SU-DHL-6 (cell line): ENCODE measurements around the gene NR2F6.

Experiments used
- H2AFZ ChIP-seq: fragments of 200-600 bp; sonication (generic); 2 replicates; pipeline ENCODE4 v1.6.1; 2014; ENCODE audit warnings: low read depth, mild to moderate bottlenecking, moderate library complexity, mixed read lengths, antibody characterized with exemption, low read length; ENCODE audit not compliant: severe bottlenecking
- H3F3A ChIP-seq: fragments of 200-600 bp; shearing (Covaris generic); 2 replicates; pipeline ENCODE4 v1.6.0; 2016; ENCODE audit warnings: antibody characterized with exemption, mild to moderate bottlenecking; ENCODE audit not compliant: insufficient read depth
- H3K27ac ChIP-seq: fragments of 200-600 bp; sonication (generic); 2 replicates; pipeline ENCODE4 v1.5.1; 2016; ENCODE audit warnings: low read depth, mild to moderate bottlenecking, low read length, moderate library complexity, mixed read lengths
- H3K27me3 ChIP-seq: fragments of 200-600 bp; sonication (generic), shearing (Covaris generic); 2 replicates; pipeline ENCODE4 v1.6.0; 2014; ENCODE audit warnings: mild to moderate bottlenecking, low read length
- H3K36me3 ChIP-seq: fragments of 200-600 bp; sonication (generic); 2 replicates; pipeline ENCODE4 v1.6.1; 2014; ENCODE audit warnings: mild to moderate bottlenecking, low read length, mixed read lengths
- H3K4me2 ChIP-seq: fragments of 300-600, 200-600 bp; shearing (Covaris generic), sonication (generic); 2 replicates; pipeline ENCODE4 v1.6.0; 2014; ENCODE audit warnings: low read length, low read depth, mild to moderate bottlenecking; ENCODE audit not compliant: poor library complexity, severe bottlenecking
- H3K4me3 ChIP-seq: fragments of 200-600 bp; sonication (generic); 2 replicates; pipeline ENCODE4 v1.5.1; 2014; ENCODE audit warnings: antibody characterized with exemption, low read length, mild to moderate bottlenecking, mixed read lengths; ENCODE audit not compliant: insufficient read depth, poor library complexity, severe bottlenecking
- H3K79me2 ChIP-seq: fragments of 200-600 bp; sonication (generic); 2 replicates; pipeline ENCODE4 v1.6.1; 2014; ENCODE audit warnings: mild to moderate bottlenecking, low read length, moderate library complexity; ENCODE audit not compliant: insufficient read depth
- H3K9ac ChIP-seq: fragments of 200-600 bp; sonication (generic); 2 replicates; pipeline ENCODE4 v1.7.0; 2014; ENCODE audit warnings: mild to moderate bottlenecking, low read length
- H3K9me2 ChIP-seq: fragments of 200-600 bp; sonication (generic); replicated peaks from 2 replicates; pipeline ENCODE4 v1.6.1; 2014; ENCODE audit warnings: low read length; ENCODE audit not compliant: insufficient read depth
- H3K9me3 ChIP-seq: fragments of 200-600 bp; sonication (generic); 2 replicates; pipeline ENCODE4 v1.6.1; 2014; ENCODE audit warnings: low read length, mixed read lengths; ENCODE audit not compliant: insufficient read depth
- H4K20me1 ChIP-seq: fragments of 200-600 bp; sonication (generic); 2 replicates; pipeline ENCODE4 v1.6.1; 2014; ENCODE audit warnings: low read depth, mild to moderate bottlenecking, antibody characterized with exemption, low read length, moderate library complexity, mixed read lengths
- CTCF ChIP-seq: fragments of 200-600 bp; sonication (generic); IDR thresholded peaks from one replicate; pipeline ENCODE4 v1.5.1; 2017; ENCODE audit warnings: antibody characterized with exemption, mild to moderate bottlenecking, low read length, moderate library complexity; ENCODE audit not compliant: insufficient read depth, poor library complexity, severe bottlenecking
- EZH2phosphoT487 ChIP-seq: fragments of 200-600 bp; sonication (generic), shearing (Covaris generic); conservative IDR thresholded peaks from 2 replicates; pipeline ENCODE4 v1.6.1; 2018; ENCODE audit warnings: mild to moderate bottlenecking, antibody characterized with exemption, low read length, moderate library complexity, mixed read lengths

The NR2F6 gene

GRCh38 chr19:17214508-17215126, 31.1 kb downstream of the NR2F6 start:
- H3K27me3 ChIP-seq = no peaks in the 10 kb centered on the region
- H3K79me2 ChIP-seq = no peaks in the 10 kb centered on the region
- no peaks in the 10 kb centered on the region for H3K36me3 ChIP-seq
- H3K9ac ChIP-seq = peak overlapping the region; percentile 64
- H3K4me2 ChIP-seq = peak overlapping the region; percentile 83
- peak overlapping the region; percentile 71; the same call in 1 of the 2 replicates for H3K27ac ChIP-seq
- no peaks in the 10 kb centered on the region for H3K9me3 ChIP-seq
- 0 out of 2 replicates have a peak, but pooled peaks cover 3% of the 10 kb centered on the region for H3F3A ChIP-seq
- peak overlapping the region; percentile 88 for H2AFZ ChIP-seq
- H3K9me2 ChIP-seq = no peaks in the 10 kb centered on the region
- no peaks in the 10 kb centered on the region for H4K20me1 ChIP-seq
- TF ChIP-seq EZH2phosphoT487 = no peak
- TF ChIP-seq CTCF = no peak
- H3K4me3 ChIP-seq = peak overlapping the region; percentile 65

- no peak overlapping the region for H3K4me2 ChIP-seq
- TF ChIP-seq EZH2phosphoT487 (no peak), CTCF (no peak)
- no peaks in the 10 kb centered on the region for H4K20me1 ChIP-seq
- H3F3A ChIP-seq = 0 out of 2 replicates have a peak, but pooled peaks cover 3% of the 10 kb centered on the region
- H3K9me3 ChIP-seq = no peaks in the 10 kb centered on the region
- no peak overlapping the region for H3K9ac ChIP-seq
- H3K36me3 ChIP-seq = no peaks in the 10 kb centered on the region
- H3K79me2 ChIP-seq = no peaks in the 10 kb centered on the region
- no peaks in the 10 kb centered on the region for H3K27me3 ChIP-seq
- H3K4me3 ChIP-seq = no peak overlapping the region
- no peak overlapping the region for H3K27ac ChIP-seq
- no peaks in the 10 kb centered on the region for H3K9me2 ChIP-seq
- H2AFZ ChIP-seq = no peak overlapping the region
Observed at GRCh38 chr19:17213334-17213733, 32.4 kb downstream of the NR2F6 start.

- H3K36me3 ChIP-seq = no peaks in the 10 kb centered on the region
- no peaks in the 10 kb centered on the region for H3K27me3 ChIP-seq
- no peak overlapping the region for H3K4me2 ChIP-seq
- H3F3A ChIP-seq = 0 out of 2 replicates have a peak, but pooled peaks cover 3% of the 10 kb centered on the region
- no peaks in the 10 kb centered on the region for H3K79me2 ChIP-seq
- no peaks in the 10 kb centered on the region for H3K9me3 ChIP-seq
- TF ChIP-seq EZH2phosphoT487 (no peak), CTCF (no peak)
- H2AFZ ChIP-seq = no peak overlapping the region
- H3K27ac ChIP-seq = no peak overlapping the region
- no peak overlapping the region for H3K9ac ChIP-seq
- H3K9me2 ChIP-seq = no peaks in the 10 kb centered on the region
- no peaks in the 10 kb centered on the region for H4K20me1 ChIP-seq
- H3K4me3 ChIP-seq = no peak overlapping the region
Observed at GRCh38 chr19:17211547-17212446, 33.9 kb downstream of the NR2F6 start.
